WI38 (cell line): ENCODE measurements around the gene SPOCK1.

ENCODE experiments used
- H3K4me3 ChIP-seq: 2 replicates; pipeline ENCODE4 v1.5.1; 2011; ENCODE audit warnings: low read depth, mild to moderate bottlenecking, control low read depth, low read length
- CTCF ChIP-seq: IDR thresholded peaks from 2 replicates; pipeline ENCODE4 v1.5.1; 2012; ENCODE audit warnings: low read depth, mild to moderate bottlenecking, control low read depth, low read length

Gene SPOCK1

DNA sequence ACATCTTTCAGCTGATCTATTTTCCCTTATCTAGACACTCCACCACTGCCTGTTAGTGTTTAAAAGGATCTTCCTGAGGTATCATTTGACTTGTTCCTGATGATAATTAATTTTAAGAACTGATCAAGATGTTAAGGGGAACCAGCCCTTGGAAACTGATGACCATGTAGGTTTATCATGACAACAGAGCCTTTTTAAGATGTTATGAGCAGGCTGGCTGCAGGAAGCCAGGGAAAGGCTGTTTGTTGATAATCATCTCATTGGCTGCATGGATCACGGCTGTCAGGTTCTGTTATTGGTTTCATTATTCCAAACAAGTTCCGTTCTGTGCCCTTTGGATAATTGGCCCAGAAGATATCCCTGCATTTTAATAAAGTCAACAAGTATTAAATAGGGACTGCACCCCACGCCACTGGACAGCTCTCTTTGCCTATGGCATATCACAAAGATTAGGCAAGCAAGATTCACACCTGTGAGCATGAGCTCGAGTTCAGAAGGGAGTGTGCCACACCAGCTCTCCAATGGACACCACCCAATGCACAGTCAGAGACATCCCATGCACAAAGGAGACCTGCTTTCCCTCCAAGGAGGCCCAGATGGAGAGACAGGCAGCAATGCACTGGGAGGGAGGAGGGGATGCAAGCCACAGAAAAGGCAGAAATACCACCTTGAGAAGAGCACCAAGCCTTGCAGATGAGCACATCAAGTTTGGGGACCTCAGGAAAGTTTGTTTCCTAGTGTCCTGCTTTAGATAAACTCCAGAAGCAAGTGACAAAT, 88.7 kb downstream of the SPOCK1 start:
- no peak overlapping the region for H3K4me3 ChIP-seq
- TF ChIP-seq CTCF: no peak

GRCh38 chr5:137409736-137410135, 89.4 kb downstream of the SPOCK1 start:
- H3K4me3 ChIP-seq: no peak overlapping the region
- TF ChIP-seq CTCF: no peak

GRCh38 chr5:137407090-137407489, 92.0 kb downstream of the SPOCK1 start:
- TF ChIP-seq CTCF: no peak
- no peak overlapping the region for H3K4me3 ChIP-seq

GRCh38 chr5:137405393-137405792, 93.7 kb downstream of the SPOCK1 start:
- TF ChIP-seq CTCF: no peak

DNA sequence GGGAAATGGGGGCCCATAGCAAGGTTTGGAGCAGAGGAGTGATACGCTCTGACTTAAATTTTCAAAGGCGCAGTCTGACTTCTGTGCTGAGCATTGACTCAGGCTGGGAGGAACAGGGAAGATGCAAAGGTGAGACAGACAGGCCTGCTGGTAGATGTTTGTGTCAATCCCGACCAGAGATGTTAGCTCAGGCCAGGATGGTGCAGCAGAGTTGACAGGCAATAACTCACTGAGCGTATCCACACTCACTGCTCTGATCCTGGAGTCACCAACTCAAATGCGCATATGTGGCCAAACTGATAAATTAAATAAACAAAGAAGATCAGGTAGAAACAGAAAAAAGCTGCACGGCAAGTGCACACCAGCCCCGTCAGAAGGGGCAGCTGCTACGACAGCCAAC, 95.3 kb downstream of the SPOCK1 start:
- no peak overlapping the region for H3K4me3 ChIP-seq
- TF ChIP-seq CTCF: no peak

More at GRCh38 chr5:137405393-137405792, 93.7 kb downstream of the SPOCK1 start:
- H3K4me3 ChIP-seq: no peak overlapping the region

- TF ChIP-seq CTCF: no peak
- no peak overlapping the region for H3K4me3 ChIP-seq
These were observed 96.5 kb downstream of the SPOCK1 start for GRCh38 chr5:137402436-137403187.

GRCh38 chr5:137401946-137402345, 97.2 kb downstream of the SPOCK1 start:
- TF ChIP-seq CTCF: no peak

More at GRCh38 chr5:137401946-137402345, 97.2 kb downstream of the SPOCK1 start:
- no peak overlapping the region for H3K4me3 ChIP-seq
